Activated T-cell treated with anti-CD3 and anti-CD28 coated beads for 24 hours (primary cell): Measurements from ENCODE around the gene KIF23.
A peak's percentile ranks its signal among the peaks of the same experiment; 100 is the strongest.
"Not testable (repeated sequence)": the region's sequence is repeated elsewhere in the genome, so short reads cannot be mapped to it uniquely, and the experiment has no call there.

ENCODE experiments used
- DNase-seq: peaks from one replicate; pipeline ENCODE4 v3.0.0-alpha.2; 2020; ENCODE audit warnings: low read depth

Gene KIF23

GRCh38 chr15:69413822-69414700 lies at the start of gene KIF23:
TSS of gene KIF23 (plus strand) at chr15:69414349. CDS start at chr15:69414466, 117 bp downstream.
- DNase-seq = peak; percentile 88

- no peak for DNase-seq
These were observed 46.9 kb upstream of the KIF23 start for GRCh38 chr15:69367236-69367635.

GRCh38 chr15:69369631-69370030 lies 44.5 kb upstream of the KIF23 start:
- DNase-seq = no peak

GRCh38 chr15:69373406-69373805 lies 40.7 kb upstream of the KIF23 start:
- DNase-seq = no peak

- no peak for DNase-seq
These were observed 38.9 kb upstream of the KIF23 start for GRCh38 chr15:69375151-69375790.

- no peak for DNase-seq
These were observed 36.8 kb upstream of the KIF23 start for GRCh38 chr15:69377216-69377970.

- DNase-seq = no peak
These were observed 33.9 kb upstream of the KIF23 start for GRCh38 chr15:69380100-69380725.

GRCh38 chr15:69380726-69381105 lies 33.4 kb upstream of the KIF23 start:
- DNase-seq = no peak

- not testable (repeated sequence) for DNase-seq
These were observed 32.0 kb upstream of the KIF23 start for GRCh38 chr15:69382176-69382575.

- not testable (repeated sequence) for DNase-seq
These were observed 30.1 kb upstream of the KIF23 start for GRCh38 chr15:69384066-69384465.

GRCh38 chr15:69384626-69385598 lies 29.2 kb upstream of the KIF23 start:
- DNase-seq = no peak

- DNase-seq = no peak
These were observed 28.3 kb upstream of the KIF23 start for GRCh38 chr15:69385831-69386230.

- no peak for DNase-seq
These were observed 27.9 kb upstream of the KIF23 start for GRCh38 chr15:69386284-69386683.

- no peak for DNase-seq
These were observed 25.9 kb upstream of the KIF23 start for GRCh38 chr15:69388260-69388705.

GRCh38 chr15:69389426-69389825 lies 24.7 kb upstream of the KIF23 start:
- DNase-seq = no peak

- no peak for DNase-seq
These were observed 23.6 kb upstream of the KIF23 start for GRCh38 chr15:69390575-69390974.

- DNase-seq = no peak
These were observed 22.9 kb upstream of the KIF23 start for GRCh38 chr15:69391046-69391757.

GRCh38 chr15:69392352-69392751 lies 21.8 kb upstream of the KIF23 start:
- no peak for DNase-seq

- no peak for DNase-seq
These were observed 20.2 kb upstream of the KIF23 start for GRCh38 chr15:69393831-69394491.
